Small intestine (tissue), 7 donors: Measurements from ENCODE around the gene SERHL2. TPM values are rescaled to one million over a fixed set of nuclear protein-coding genes. Genes with fewer than 3 reads are reported as not detected.
"Not testable (repeated sequence)": the region's sequence is repeated elsewhere in the genome, so short reads cannot be mapped to it uniquely, and the experiment has no call there.

Source experiments
- DNase-seq, 2 donors: peaks; one replicate each; pipeline versions ENCODE4 v3.0.0 to v3.0.0-alpha.2; 2013
- FAIRE-seq: peaks from 2 replicates; lab custom pipeline; 2012; peaks lifted over from hg19 to GRCh38; lab: Jason Lieb, UNC
- H3K27ac ChIP-seq, 3 donors: one replicate each; pipeline ENCODE4 v1.5.1; 2013; ENCODE audit warnings: low read length in 2 of 3, mild to moderate bottlenecking in 2 of 3, control low read depth in 1 of 3, inconsistent platforms in 1 of 3, low read depth in 1 of 3, moderate library complexity in 1 of 3
- H3K27me3 ChIP-seq, 3 donors: one replicate each; pipeline ENCODE4 v1.6.1; 2013; ENCODE audit warnings: low read length in 3 of 3, inconsistent platforms in 1 of 3; ENCODE audit not compliant: control insufficient read depth in 3 of 3, insufficient read depth in 3 of 3
- H3K36me3 ChIP-seq, 3 donors: one replicate each; pipeline ENCODE4 v1.6.1; 2013; ENCODE audit warnings: low read length in 3 of 3, inconsistent platforms in 1 of 3, low read depth in 1 of 3, mild to moderate bottlenecking in 1 of 3, moderate library complexity in 1 of 3; ENCODE audit not compliant: control insufficient read depth in 3 of 3, insufficient read depth in 2 of 3
- H3K4me1 ChIP-seq, 3 donors: one replicate each; pipeline ENCODE4 v1.6.1; 2013; ENCODE audit warnings: low read length in 2 of 3, inconsistent platforms in 1 of 3, low read depth in 1 of 3, mild to moderate bottlenecking in 1 of 3, moderate library complexity in 1 of 3; ENCODE audit not compliant: control insufficient read depth in 3 of 3, insufficient read depth in 2 of 3
- H3K4me3 ChIP-seq, 3 donors: one replicate each; pipeline ENCODE4 v1.5.1; 2013; ENCODE audit warnings: low read length in 3 of 3, control low read depth in 1 of 3, inconsistent platforms in 1 of 3, low read depth in 1 of 3, mild to moderate bottlenecking in 1 of 3, moderate library complexity in 1 of 3
- H3K9me3 ChIP-seq, 2 donors: one replicate each; pipeline ENCODE4 v1.6.1; 2013; ENCODE audit warnings: low read depth in 1 of 2, low read length in 1 of 2; ENCODE audit not compliant: control insufficient read depth in 2 of 2, insufficient read depth in 1 of 2
- WGBS, 3 donors: extraction: QIAGEN DNeasy Blood & Tissue Kit; methylation state at CpG; one replicate each; pipeline ENCODE4 v1.1.7; 2013; 5-methylcytosine and 5-hydroxymethylcytosine counted together
- polyA plus RNA-seq, 4 donors: library from polyadenylated mRNA; stranded (reverse) in 3 of 4; unstranded in 1 of 4; fragments of 200-250 nt in 3 of 4; fragments of 120-200 nt in 1 of 4; gene quantifications; one replicate each; pipeline versions ENCODE4 v1.2.1 to v1.2.3, GENCODE V29; 2013
- donor health status: healthy with polysubstance abuse.
- donor health status: control.
- donor health status: control.
- donor health status: Bipolar disorder and iron deficiency.
- donor health status: healthy.

The SERHL2 gene
- polyA plus RNA-seq, 4 donors: 0.89 to 4.1 (median 2.4) TPM

DNA sequence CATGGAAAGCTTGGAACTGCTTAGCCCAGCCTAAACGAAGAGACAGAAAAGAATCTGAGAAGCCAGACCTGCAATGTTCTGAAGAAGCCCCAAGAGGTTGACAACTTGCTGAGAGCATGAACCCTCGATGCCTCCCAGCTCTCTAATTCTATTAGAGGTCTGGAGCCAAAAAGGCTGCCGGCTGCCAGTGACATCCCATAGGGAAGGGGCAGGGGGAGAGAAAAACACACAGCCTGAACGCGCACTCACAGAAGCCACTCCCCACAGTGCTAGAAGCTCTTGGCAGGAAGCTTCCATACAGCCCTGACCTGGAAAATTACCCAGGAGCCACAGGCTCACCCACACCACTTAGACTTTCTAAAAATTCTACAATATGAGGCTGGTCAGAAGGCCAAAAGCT is 42.6 kb downstream of the SERHL2 start:
- Histone ChIP-seq H3K4me1 (no peaks in the 10 kb centered on the region), H3K27ac (no peak overlapping the region), H3K9me3 (no peaks in the 10 kb centered on the region), H3K27me3 (no peaks in the 10 kb centered on the region), H3K36me3 (peaks cover 17 to 92% (median 47%) of the 10 kb centered on the region in 3 donors), H3K4me3 (no peak overlapping the region)
- DNase-seq (no peak), FAIRE-seq (no peak)
- WGBS, 3 donors: 72 to 89% (median 84%) methylated on average over 5 of the region's 5 CpGs

GRCh38 chr22:42596863-42597530 is 43.2 kb downstream of the SERHL2 start:
- peaks cover 14 to 93% (median 46%) of the 10 kb centered on the region in 3 donors for H3K36me3 ChIP-seq
- DNase-seq (no peak), FAIRE-seq (no peak)
- no peak overlapping the region for H3K27ac ChIP-seq
- no peaks in the 10 kb centered on the region for H3K9me3 ChIP-seq
- 87 to 94% (median 94%) methylated on average over 11 of the region's 11 CpGs for WGBS, 3 donors
- H3K4me1 ChIP-seq: no peaks in the 10 kb centered on the region
- no peaks in the 10 kb centered on the region for H3K27me3 ChIP-seq
- no peak overlapping the region for H3K4me3 ChIP-seq

GRCh38 chr22:42601879-42602465 is 48.2 kb downstream of the SERHL2 start:
- WGBS, 3 donors: 54 to 81% (median 54%) methylated on average over 6 of the region's 6 CpGs
- Histone ChIP-seq H3K27me3 (no peaks in the 10 kb centered on the region), H3K4me3 (no peak overlapping the region), H3K9me3 (no peaks in the 10 kb centered on the region), H3K27ac (peak overlapping the region in 2 of 3 donors; percentile 36 to 56), H3K36me3 (peaks cover 10 to 83% (median 27%) of the 10 kb centered on the region in 3 donors), H3K4me1 (no peaks in the 10 kb centered on the region)
- FAIRE-seq (no peak), DNase-seq (no peak)

GRCh38 chr22:42602470-42602869 is 48.7 kb downstream of the SERHL2 start:
- DNase-seq: peak in 1 of 2 donors; percentile 64
- Histone ChIP-seq H3K27me3 (no peaks in the 10 kb centered on the region), H3K9me3 (no peaks in the 10 kb centered on the region), H3K4me1 (no peaks in the 10 kb centered on the region), H3K36me3 (peaks cover 10 to 83% (median 23%) of the 10 kb centered on the region in 3 donors), H3K27ac (peak overlapping the region in 2 of 3 donors; percentile 56 to 58), H3K4me3 (no peak overlapping the region)
- no peak for FAIRE-seq
- 25 to 66% (median 51%) methylated on average over 2 of the region's 2 CpGs for WGBS, 3 donors

- H3K36me3 ChIP-seq: peaks cover 10 to 77% (median 23%) of the 10 kb centered on the region in 3 donors
- WGBS, 3 donors: 84 to 92% (median 87%) methylated on average over 2 of the region's 2 CpGs
- H3K27me3 ChIP-seq: no peaks in the 10 kb centered on the region
- no peaks in the 10 kb centered on the region for H3K4me1 ChIP-seq
- FAIRE-seq (no peak), DNase-seq (no peak)
- no peaks in the 10 kb centered on the region for H3K9me3 ChIP-seq
- H3K4me3 ChIP-seq: no peak overlapping the region
- H3K27ac ChIP-seq: no peak overlapping the region
Observed at GRCh38 chr22:42603427-42603826, 49.7 kb downstream of the SERHL2 start.

DNA sequence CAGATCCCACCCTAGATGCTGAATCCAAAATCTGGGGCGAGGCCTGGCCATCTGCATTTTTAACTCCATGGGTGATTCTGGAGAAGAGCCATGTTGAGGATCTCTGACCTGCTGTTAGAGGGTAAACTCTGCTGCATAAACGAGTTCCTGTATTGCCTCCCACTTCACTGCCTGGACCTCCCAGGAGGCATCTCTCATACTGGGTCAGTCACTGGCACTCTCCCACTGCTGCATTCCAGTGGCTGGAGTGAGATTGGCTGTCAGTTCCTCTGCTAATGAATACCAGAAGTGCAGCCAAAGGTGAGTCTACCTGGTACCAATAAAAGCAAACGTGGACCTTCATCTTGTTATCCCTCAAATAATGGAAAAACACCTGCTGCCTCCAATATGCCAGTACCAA is 50.6 kb downstream of the SERHL2 start:
- DNase-seq (no peak), FAIRE-seq (no peak)
- Histone ChIP-seq H3K4me3 (no peak overlapping the region), H3K4me1 (peaks cover 0 to 2% (median 0%) of the 10 kb centered on the region in 3 donors), H3K27me3 (no peaks in the 10 kb centered on the region), H3K27ac (peak overlapping the region in 1 of 3 donors; percentile 0), H3K36me3 (peaks cover 5 to 77% (median 16%) of the 10 kb centered on the region in 3 donors), H3K9me3 (no peaks in the 10 kb centered on the region)
- WGBS, 3 donors: 36 to 56% (median 50%) methylated on average over 3 of the region's 3 CpGs

GRCh38 chr22:42607641-42608040 is 53.9 kb downstream of the SERHL2 start:
- not testable (repeated sequence) for H3K27ac ChIP-seq, H3K4me3 ChIP-seq

DNA sequence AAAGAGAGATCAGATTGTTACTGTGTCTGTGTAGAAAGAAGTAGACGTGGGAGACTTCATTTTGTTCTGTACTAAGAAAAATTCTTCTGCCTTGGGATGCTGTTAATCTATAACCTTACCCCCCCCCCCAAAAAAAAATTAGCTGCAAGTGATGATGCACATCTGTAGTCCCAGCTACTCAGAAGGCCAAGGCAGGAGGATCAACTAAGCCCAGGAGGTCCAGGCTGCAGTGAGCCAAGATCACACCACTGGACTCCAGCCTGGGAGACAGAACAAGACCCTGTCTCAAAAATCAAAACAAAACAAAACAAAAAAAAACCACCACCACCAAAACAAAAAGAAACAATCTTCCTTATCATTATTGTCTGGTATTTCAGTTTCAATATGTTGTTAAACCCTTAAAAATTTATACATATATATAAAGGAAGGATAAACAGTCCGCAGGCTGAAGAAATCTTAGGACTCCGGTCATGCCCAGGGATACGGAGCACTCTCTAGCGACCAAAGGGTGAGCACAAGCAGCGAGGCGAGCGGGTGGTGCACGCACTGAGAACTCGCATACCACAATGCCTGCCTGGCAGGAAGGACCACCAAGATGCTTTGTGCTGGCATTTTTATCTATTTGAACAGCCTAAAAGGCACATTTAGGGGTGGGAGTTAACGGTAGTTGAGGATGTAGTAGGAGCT is 54.5 kb downstream of the SERHL2 start:
- H3K4me3 ChIP-seq: no peak overlapping the region
- 84 to 90% (median 89%) methylated on average over 11 of the region's 11 CpGs for WGBS, 3 donors
- FAIRE-seq (no peak), DNase-seq (no peak)
- H3K27me3 ChIP-seq: no peaks in the 10 kb centered on the region
- H3K4me1 ChIP-seq: peaks cover 2 to 17% (median 13%) of the 10 kb centered on the region in 3 donors
- H3K9me3 ChIP-seq: no peaks in the 10 kb centered on the region
- H3K36me3 ChIP-seq: peaks cover 0 to 71% (median 0%) of the 10 kb centered on the region in 3 donors
- H3K27ac ChIP-seq: no peak overlapping the region

More at GRCh38 chr22:42607641-42608040, 53.9 kb downstream of the SERHL2 start:
- FAIRE-seq, H3K9me3 ChIP-seq, DNase-seq, H3K27me3 ChIP-seq: not testable (repeated sequence)
- WGBS, 3 donors: 93 to 95% (median 94%) methylated on average over 26 to 31 of the region's 31 CpGs
- peaks cover 0 to 70% (median 5%) of the 10 kb centered on the region in 3 donors for H3K36me3 ChIP-seq
- peaks cover 0 to 11% (median 10%) of the 10 kb centered on the region in 3 donors for H3K4me1 ChIP-seq
